Loucy (cell line): ENCODE results near the gene MBLAC1.

Source experiments
- H2AFZ ChIP-seq: fragments of 200-600 bp; sonication (generic); 2 replicates; pipeline ENCODE4 v1.6.0; 2016; ENCODE audit warnings: antibody characterized with exemption, mild to moderate bottlenecking, low read length, moderate library complexity
- H3F3A ChIP-seq: fragments of 200-600 bp; 2 replicates; pipeline ENCODE4 v1.6.0; 2016; ENCODE audit warnings: antibody characterized with exemption, low read depth, mild to moderate bottlenecking
- H3K27me3 ChIP-seq: fragments of 200-600 bp; sonication (generic); 2 replicates; pipeline ENCODE4 v1.6.1; 2014; ENCODE audit warnings: low read length, mild to moderate bottlenecking; ENCODE audit not compliant: insufficient read depth, poor library complexity, severe bottlenecking
- H3K36me3 ChIP-seq: fragments of 200-600 bp; sonication (generic); 2 replicates; pipeline ENCODE4 v1.6.1; 2016; ENCODE audit warnings: low read length; ENCODE audit not compliant: insufficient read depth
- H3K4me1 ChIP-seq: fragments of 200-600 bp; sonication (generic); 2 replicates; pipeline ENCODE4 v1.5.1; 2014; ENCODE audit warnings: low read length, mild to moderate bottlenecking; ENCODE audit not compliant: insufficient read depth, poor library complexity, severe bottlenecking
- H3K4me2 ChIP-seq: fragments of 200-600 bp; sonication (generic); 2 replicates; pipeline ENCODE4 v1.6.0; 2014; ENCODE audit warnings: antibody characterized with exemption, low read length, low read depth, mild to moderate bottlenecking; ENCODE audit not compliant: poor library complexity, severe bottlenecking
- H3K4me3 ChIP-seq: fragments of 200-600 bp; sonication (generic); 2 replicates; pipeline ENCODE4 v1.5.1; 2014; ENCODE audit warnings: low read length, mild to moderate bottlenecking, mixed read lengths; ENCODE audit not compliant: poor library complexity, severe bottlenecking
- H3K79me2 ChIP-seq: fragments of 200-600 bp; sonication (generic); 2 replicates; pipeline ENCODE4 v1.6.1; 2014; ENCODE audit warnings: low read length; ENCODE audit not compliant: insufficient read depth
- H3K9ac ChIP-seq: fragments of 200-600 bp; sonication (generic); 2 replicates; pipeline ENCODE4 v1.6.0; 2014; ENCODE audit warnings: mild to moderate bottlenecking, low read depth, low read length, moderate library complexity; ENCODE audit not compliant: poor library complexity, severe bottlenecking
- H3K9me2 ChIP-seq: fragments of 200-600 bp; sonication (generic); replicated peaks from 2 replicates; pipeline ENCODE4 v1.6.1; 2016; ENCODE audit warnings: low read depth, low read length, mixed read lengths
- H3K9me3 ChIP-seq: fragments of 200-600 bp; sonication (generic); 2 replicates; pipeline ENCODE4 v1.6.1; 2014; ENCODE audit warnings: mild to moderate bottlenecking, antibody characterized with exemption, low read length, low read depth; ENCODE audit not compliant: insufficient read depth
- H4K20me1 ChIP-seq: fragments of 200-600 bp; sonication (generic); 2 replicates; pipeline ENCODE4 v1.6.0; 2014; ENCODE audit warnings: antibody characterized with exemption, low read length, mild to moderate bottlenecking; ENCODE audit not compliant: insufficient read depth, poor library complexity, severe bottlenecking
- CTCF ChIP-seq: fragments of 200-600 bp; sonication (generic); conservative IDR thresholded peaks from 2 replicates; pipeline ENCODE4 v1.5.1; 2014; ENCODE audit warnings: mild to moderate bottlenecking, antibody characterized with exemption, low read length
- EZH2phosphoT487 ChIP-seq: fragments of 200-600 bp; IDR thresholded peaks from 2 replicates; pipeline ENCODE4 v1.6.1; 2018; ENCODE audit warnings: antibody characterized with exemption, mild to moderate bottlenecking, moderate library complexity, borderline replicate concordance

Gene MBLAC1

DNA sequence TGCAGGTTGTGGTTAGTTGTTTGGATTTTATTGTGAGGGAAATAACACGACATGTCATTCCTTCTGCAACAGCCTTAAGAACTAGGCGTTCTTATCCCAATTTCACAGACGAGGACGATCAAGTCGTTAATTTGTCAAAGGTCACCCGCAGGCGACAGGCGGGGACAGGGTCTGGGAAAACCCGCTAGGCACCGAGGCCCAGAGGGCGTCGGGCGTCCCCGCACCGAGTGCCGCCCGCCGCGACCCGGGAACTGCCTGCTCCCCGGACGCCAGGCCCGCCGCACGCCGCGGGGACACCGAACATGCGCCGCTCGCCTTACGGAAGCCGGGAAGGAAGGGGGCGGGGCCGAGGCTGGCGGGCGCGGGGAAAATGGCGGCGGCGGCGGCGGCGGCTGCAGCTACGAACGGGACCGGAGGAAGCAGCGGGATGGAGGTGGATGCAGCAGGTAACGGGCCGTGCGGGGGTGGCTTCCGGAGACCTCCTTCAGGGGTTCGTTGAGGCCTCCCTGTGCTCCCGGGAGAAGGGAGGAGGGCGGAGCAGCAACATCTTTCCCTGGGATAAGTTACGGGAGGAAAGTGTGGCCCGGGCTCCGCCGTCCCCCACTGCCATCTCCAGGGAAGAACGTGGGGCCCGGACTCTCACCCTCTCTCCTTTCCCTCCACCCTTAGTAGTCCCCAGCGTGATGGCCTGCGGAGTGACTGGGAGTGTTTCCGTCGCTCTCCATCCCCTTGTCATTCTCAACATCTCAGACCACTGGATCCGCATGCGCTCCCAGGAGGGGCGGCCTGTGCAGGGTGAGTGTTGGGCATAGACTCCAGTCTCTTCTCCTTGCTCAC, 37.9 kb upstream of the MBLAC1 start, which contains the start of gene COPS6:
Gene COPS6, plus strand, starts transcription at position 349 of the 837 bp plus-strand sequence. Its CDS starts 22 bp downstream, at position 371.
- Histone ChIP-seq H3K36me3 (peaks cover 31% of the 10 kb centered on the region; the same call in 1 of the 2 replicates), H3F3A (peaks cover 24% of the 10 kb centered on the region; the same call in 1 of the 2 replicates), H2AFZ (peak within 1 kb of the TSS; percentile 96), H3K79me2 (peaks cover 38% of the 10 kb centered on the region; the same call in 1 of the 2 replicates), H3K4me1 (peaks cover 19% of the 10 kb centered on the region), H3K27me3 (no peaks in the 10 kb centered on the region), H4K20me1 (peaks cover 24% of the 10 kb centered on the region), H3K9me3 (no peaks in the 10 kb centered on the region), H3K4me2 (peak within 1 kb of the TSS; percentile 98), H3K4me3 (peak within 1 kb of the TSS; percentile 97), H3K9me2 (no peaks in the 10 kb centered on the region), H3K9ac (peak within 1 kb of the TSS; percentile 97)
- TF ChIP-seq EZH2phosphoT487, result no peak
- no peak for TF ChIP-seq CTCF

- Histone ChIP-seq H3K9me2 (no peaks in the 10 kb centered on the region), H4K20me1 (peaks cover 32% of the 10 kb centered on the region), H3K27me3 (no peaks in the 10 kb centered on the region), H3K9ac (peak overlapping the region; percentile 97), H3K9me3 (no peaks in the 10 kb centered on the region), H3K4me1 (peaks cover 19% of the 10 kb centered on the region), H3K4me3 (peak overlapping the region; percentile 97), H3F3A (peaks cover 25% of the 10 kb centered on the region; the same call in 1 of the 2 replicates), H3K36me3 (peaks cover 39% of the 10 kb centered on the region), H3K79me2 (peaks cover 45% of the 10 kb centered on the region), H3K4me2 (peak overlapping the region; percentile 98), H2AFZ (peak overlapping the region; percentile 96)
- no peak for TF ChIP-seq CTCF
- no peak for TF ChIP-seq EZH2phosphoT487
These were observed 37.1 kb upstream of the MBLAC1 start for GRCh38 chr7:100089458-100090196.

- H3K4me3 ChIP-seq, result no peak overlapping the region
- no peaks in the 10 kb centered on the region for H3K9me3 ChIP-seq
- no peak for TF ChIP-seq CTCF
- TF ChIP-seq EZH2phosphoT487, result no peak
- no peaks in the 10 kb centered on the region for H3K27me3 ChIP-seq
- peaks cover 50% of the 10 kb centered on the region for H3K36me3 ChIP-seq
- peaks cover 57% of the 10 kb centered on the region for H3K79me2 ChIP-seq
- no peak overlapping the region for H2AFZ ChIP-seq
- H3K9me2 ChIP-seq, result no peaks in the 10 kb centered on the region
- H3F3A ChIP-seq, result peaks cover 26% of the 10 kb centered on the region; the same call in 1 of the 2 replicates
- H3K4me1 ChIP-seq, result peaks cover 19% of the 10 kb centered on the region
- H4K20me1 ChIP-seq, result peaks cover 43% of the 10 kb centered on the region
- no peak overlapping the region for H3K9ac ChIP-seq
- H3K4me2 ChIP-seq, result peak overlapping the region; percentile 98
These were observed 36.0 kb upstream of the MBLAC1 start for GRCh38 chr7:100090527-100091410.
